ENCODE measurements around the gene CAPZA2.

CAPZA2 gene

DNA sequence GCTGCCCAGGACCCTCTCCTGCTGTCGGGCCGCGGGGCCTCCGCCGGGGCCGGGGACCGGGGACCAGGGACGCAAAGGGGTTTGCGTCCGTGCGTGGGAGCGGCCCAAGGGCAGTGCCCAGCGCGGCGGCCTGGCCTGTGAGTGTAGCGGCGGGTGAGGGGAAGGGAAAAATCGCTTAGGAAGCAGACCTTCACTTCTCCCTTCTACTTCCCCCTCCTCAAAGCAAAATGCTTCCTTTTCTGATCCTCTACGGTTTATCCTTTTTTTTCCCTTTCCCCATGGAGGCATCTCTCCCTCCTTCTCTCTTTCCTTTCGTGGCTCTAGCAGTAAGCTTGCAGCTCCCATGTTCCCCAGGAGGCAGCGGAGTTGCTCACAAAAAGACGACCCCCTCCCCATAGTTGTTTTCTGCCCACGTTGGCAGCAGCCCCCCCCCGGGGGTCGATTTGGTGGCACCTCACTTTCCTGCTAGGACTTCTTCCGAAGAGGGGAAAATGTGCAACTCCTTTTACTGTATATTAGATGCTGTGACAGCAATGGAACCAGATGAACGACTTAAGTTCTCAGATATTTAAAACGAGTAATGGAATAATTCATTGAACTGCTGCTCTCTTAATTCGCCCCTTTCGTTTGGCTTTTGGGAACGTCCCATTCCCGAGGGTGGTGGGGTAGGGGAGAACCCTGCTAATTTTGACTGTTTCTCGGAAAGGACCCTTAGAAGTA is 724 bp downstream of the CAPZA2 start:
- DNase-seq: no peak

DNA sequence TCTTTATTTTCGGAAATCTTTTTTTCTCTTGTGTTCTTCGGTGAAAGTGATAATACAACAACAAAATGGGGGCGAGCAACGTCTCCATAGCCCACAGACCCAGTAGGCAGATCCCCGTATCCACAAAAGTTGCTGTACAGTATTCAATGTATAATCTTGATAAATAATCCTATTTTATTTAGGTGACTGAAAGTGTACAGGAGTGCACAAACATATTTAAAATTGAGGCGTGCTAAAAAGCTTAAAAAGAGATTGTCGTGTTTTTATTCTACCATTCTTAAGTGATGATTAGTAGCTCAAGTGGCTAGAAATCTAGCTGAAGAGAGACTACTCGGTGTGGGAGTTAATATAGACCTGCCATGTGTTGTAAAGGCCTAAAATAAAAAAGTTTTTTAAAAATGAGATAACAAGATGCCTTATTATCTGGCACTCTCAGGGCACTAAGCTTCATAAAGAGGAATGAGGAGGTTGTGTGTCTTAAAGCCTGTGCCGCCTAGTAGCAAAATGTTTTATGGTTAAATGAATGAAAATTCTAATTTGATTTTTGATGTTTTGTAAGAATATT is 1.6 kb downstream of the CAPZA2 start:
- DNase-seq: no peak

DNA sequence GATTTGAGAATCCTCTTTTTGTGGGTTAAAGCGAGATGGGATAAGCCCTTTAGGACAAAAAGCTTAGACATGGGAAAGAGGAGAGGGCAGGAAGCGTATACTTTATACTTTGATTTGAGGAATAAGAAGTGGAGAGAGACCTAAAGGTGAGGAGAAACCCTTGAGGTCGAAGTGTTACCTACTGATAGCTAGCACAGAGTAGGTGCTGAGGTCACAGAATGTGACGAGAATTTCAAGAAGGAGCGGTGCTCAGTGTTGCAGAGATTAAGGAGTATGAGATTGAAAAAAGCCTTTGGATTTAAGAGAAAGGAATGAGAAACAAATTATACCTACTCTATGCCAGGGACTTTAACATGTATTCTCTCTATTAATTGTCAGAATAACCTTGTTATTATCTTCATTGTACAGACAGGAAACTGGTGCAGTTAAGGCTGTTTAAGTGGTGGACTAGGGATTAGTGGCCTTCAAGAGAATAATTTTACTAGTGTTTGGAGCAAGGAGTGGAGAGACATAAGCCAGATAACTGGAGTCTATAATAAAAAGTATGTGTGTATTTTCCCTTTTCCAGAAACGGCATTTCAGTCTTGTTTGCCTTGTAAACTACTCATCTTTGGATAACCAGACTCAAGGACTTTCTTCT is 8.8 kb downstream of the CAPZA2 start:
- DNase-seq: no peak

DNA sequence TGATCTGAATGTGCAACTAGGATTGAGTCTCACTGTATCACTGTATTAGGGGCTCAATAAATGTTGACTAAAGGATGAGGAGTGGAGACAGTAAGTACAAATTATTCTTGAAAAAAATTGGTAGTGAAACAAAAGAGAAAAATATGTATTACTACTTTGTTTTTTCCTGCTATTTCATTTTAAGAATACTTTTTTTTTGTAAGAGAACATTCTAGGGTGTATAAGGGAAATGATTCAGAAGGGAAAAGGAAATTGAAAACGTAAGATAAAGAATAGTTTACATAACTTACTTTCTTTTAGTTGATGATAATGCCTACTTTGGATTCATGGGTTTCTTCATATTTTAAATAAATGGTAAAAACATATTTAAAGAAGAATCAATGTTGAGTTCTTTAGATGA is 9.6 kb downstream of the CAPZA2 start:
- DNase-seq: no peak

DNA sequence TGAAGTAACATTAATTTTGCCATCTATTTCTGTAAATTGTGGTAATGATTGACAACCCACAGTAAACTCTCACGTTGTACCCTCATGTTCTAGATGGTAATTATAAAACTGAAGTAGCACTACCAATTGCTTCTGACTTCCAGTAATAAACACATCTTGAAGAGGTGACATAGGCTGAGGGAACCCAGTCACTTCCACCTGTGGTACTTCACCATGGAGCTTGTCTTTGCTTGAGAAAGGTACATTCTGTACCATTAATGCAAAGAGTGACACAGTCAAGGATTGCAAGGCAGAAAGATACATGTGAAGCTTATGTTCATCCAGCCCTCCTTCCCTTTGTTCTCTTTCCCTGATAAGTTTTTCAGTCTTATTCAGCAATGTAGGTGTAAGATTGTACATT is 11.2 kb downstream of the CAPZA2 start:
- no peak for DNase-seq

DNA sequence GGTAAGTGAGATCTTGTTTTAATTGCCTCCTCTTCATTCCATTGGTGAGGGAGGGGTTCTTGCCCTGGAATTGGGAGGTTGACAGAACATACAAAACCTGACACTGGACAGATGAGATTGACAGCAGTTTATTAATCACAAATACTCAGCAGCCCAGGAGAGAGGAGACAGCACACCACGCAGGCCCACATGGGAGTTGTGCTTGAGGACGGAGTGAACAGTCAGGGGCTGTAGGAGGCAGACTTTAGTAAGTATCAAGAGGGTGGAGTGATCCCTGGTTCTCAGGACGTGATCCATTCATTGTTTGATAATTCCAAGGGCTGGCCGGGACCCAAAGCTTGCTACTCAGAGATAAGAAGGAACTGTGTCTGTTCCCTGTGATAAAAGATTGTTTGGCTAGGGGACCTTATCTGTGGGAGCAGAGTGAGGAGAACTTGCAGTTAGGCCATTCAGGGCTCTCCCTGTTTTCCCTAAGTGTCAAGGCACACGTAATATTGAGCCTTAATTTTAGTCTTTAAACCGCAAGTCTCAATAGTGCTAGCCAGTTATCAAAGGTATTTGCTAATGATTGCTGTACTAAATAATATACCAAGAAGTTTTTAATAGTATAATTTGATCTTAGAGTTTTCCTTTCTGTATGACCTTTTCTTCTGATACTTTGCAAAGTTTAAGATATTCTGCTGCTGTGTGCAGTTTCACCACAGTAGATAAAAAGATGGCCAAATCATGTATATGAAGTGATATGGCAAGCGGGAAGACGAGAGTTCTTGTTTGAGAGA is 14.5 kb downstream of the CAPZA2 start:
- DNase-seq: no peak

DNA sequence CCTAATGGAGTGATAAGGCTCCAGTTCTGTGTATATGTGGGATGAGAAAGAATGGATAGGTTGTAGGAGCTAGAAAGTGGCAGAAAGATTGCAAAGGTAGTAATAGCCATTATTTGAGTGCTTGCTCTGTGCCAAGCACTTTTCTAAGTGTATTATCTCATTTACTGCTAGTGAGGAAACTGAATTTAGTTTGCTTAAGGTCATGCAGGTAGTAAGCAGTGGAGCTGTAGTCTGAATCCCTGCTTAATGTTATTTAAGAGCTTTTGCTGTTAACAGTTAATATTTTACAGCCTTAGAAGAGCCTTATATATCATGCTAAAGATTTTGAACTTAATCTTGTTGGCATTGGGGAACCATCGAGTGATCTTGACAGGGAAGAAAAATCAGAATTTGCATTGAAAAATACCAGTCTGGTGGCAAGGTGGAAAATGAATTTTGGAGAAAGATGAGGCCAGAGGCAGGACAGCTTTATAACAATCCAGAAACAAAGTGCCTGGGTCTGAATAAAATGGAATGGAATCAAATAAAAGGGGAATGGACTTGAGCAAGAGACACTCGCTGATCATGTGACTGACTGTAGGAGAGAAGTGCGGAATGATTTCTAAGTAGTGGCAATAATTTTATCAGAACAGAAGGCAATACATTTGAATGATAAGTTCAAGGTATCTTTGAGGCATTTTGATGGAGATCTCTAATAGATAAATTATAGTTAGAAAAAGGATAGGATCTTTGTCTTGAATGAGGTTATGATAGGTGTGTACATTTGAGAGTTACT is 15.2 kb downstream of the CAPZA2 start:
- no peak for DNase-seq

DNA sequence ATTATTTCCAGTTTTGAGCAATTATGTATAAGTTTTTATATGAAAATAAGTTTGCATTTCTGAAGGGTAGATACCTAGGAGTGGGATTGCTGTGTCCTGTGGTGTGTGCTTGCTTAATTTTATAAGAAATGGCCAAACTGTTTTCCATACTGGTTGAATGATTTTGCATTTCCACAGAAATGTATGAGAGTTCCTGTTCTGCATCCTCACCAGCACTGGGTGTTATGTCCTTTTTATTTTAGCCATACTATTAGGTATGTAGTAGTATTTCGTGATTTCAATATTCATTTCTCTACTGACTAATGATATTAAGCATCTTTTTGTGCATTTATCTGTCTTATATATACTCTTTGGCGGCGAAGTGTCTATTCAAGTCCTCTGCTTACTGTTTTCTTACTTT is 22.3 kb downstream of the CAPZA2 start:
- DNase-seq: no peak

DNA sequence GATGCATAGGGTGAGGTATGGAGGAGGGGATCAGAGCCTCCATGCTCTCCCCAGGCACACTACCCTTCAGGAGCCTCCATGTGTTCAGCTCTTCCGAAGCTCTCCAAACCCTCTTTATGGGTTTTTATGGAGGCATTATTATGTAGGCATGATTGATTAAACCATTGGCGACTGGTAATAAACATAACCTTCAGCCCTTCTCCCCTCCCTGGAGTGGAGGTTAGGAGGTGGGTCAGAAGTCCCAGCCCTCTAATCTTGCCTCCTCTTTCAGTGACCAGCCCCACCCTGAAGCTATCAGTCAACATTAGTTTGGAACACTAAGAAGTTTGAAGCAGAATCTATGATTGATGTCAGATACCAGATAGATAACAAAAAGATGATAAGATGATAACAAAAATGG is 23.3 kb downstream of the CAPZA2 start:
- DNase-seq: no peak

DNA sequence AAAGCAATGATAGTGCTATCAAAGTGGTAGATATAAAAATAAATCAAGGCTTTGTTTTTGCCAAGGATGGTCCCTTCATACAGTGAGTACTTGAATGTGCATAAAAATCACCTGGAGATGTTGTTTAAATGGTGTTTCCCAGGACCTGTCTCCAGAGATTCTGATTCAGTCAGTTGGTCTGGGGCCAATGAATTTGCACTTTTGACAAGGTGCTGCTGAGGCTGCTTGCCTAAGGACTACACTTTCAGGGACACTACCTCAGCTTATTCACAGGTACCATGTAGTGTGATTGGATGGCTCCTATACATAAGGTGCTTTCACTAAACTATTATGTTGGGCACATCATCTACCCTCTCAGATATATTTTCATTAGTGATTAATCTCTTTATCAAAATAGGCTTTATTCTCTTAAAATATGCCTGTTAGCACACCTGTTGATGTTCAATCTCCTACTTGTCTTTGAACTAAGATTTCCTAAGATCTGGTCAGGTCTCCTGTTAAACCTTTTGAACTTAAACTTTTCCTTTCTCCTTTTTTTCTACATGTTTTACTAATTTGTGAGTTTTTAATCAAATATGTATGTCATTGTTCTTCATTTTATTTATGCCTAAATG is 24.3 kb downstream of the CAPZA2 start:
- DNase-seq: no peak

DNA sequence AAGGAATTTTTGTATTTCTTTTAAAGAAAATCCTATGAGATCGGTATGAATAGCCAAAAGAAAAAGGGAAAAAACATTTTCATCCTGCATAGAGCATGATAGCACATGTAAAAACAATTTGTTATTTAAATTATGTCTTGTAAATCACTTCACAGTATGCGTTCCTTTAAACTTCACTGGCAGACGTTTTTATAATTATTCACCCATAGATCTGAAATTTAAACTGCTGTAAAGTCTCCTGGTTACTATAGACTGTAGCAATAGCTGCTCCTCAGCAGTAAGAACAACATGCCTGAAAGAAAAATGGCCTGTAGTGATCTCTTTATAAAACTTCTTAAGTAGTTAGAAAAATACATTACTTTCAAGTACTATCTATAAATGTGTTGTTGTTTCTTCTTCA is 26.5 kb downstream of the CAPZA2 start:
- no peak for DNase-seq

DNA sequence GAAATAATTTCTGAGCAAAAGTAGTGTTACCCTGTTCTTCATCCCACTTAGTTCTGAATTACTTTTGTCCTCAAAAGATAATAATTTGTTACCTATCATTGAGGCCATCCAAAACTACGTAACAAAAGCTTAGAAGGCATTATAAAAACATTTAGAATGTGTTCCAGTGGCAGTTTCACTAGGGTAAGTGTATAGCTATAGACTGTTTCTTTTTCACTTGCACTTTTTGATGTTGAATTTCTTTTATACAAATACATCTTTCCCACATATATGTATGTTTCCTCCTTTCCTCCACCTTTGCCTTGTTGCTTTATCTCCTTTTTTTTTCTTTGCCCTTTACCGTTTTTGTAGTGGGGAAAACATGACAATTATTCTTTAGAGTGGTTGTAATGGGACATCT is 33.5 kb downstream of the CAPZA2 start:
- DNase-seq: no peak

DNA sequence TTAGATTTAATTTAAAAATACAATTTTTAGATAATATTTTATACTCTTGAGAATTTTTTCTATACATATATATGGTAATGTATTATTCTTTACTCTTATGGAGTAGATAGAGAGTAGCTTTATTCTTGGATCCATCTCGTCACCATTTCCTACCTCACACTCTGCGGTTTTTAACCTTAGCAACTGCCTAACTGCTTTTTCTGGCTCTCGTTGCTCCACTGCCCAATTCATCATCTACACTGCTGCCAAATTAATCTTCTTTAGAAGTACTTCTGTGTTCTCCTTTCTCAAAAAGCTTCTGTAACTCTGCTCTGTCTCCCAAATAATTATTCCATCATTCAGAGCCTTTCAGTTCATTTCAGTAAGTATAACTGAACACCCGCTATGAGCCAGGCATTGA is 35.3 kb downstream of the CAPZA2 start:
- DNase-seq: no peak

DNA sequence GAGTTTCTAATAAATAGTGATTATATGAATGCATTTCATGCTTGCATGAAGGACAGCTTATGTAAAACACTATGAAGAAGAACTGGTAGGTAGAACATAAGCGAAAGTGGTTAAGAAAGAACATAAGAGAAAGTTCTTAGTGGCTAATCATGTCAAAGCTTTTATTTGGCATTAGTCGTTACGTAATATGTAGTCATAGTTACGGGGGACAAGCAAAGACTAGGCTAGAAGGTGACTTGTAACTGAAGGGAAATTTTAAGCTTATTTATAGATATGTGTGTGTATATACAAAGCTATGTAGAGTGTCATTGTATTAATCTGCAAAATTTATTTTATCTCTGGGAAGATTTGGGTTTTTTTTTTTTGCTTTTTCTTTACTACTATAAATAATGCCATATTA is 36.9 kb downstream of the CAPZA2 start:
- no peak for DNase-seq

DNA sequence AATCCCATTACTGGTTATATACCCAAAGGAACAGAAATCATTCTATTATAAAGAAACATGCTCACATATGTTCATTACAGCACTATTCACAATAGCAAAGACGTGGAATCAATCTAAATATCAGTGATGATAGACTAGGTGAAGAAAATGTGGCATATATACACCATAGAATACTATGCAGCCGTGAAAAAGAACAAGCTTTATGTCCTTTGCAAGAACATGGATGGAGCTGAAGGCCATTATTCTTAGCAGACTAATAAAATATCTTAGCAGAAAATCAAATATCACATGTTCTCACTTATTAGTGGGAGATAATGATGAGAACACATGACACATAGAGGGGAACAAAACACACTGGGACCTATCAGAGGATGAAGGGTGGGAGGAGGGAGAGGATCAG is 38.8 kb downstream of the CAPZA2 start:
- DNase-seq: no peak

DNA sequence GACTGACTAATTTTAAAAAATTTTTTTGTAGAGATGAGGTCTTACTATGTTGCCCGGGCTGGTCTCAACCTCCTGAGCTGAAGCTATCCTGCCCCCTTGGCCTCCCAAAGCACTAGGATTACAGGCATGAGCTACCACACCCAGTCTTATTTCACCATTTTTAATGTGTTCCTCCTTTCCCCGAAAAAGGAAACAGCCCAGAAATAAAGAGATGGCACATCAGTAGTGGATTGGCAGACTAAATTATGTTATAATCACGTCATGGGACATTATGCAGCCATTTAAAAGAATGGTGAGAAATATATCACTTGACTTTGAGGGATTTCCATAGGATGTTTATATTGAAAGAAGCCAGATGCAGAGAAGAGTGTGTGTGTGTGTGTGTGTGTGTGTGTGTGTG is 40.5 kb downstream of the CAPZA2 start:
- DNase-seq: no peak

DNA sequence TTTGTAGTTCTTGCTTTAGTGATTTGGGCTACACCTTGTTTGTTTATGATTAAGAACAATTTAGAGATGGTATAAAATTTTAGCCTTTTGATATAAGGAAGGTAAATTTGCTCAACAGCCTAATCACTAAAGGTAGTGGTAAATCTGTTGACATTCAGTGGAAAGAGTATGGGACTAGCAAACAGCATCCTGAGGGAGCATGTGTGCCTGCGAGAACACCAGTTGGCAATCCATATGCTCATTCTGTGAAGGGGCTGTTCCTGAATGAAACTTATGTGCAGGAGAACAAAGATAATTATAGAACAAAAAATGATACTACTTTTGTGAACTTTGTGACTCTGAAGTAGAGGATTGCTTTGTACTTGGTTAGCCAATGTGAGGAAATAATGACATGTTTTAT is 44.0 kb downstream of the CAPZA2 start:
- DNase-seq: no peak

DNA sequence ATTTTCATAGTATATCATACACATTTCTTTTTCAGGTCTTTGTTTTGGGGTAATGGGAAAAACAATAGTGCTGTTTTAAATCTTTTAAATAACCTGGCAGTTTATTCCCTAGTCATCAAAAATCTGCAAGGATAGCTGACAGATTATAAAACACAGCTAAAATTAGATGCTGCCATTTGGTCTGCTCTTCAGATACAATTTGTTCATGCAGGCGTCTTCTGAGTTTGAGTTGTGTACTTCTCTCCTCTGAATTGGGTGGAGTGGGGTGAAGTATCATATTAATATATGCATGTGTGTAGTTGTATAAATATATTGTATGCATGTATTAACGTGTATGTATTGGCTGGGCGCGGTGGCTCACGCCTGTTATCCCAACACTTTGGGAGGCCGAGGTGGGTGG is 48.0 kb downstream of the CAPZA2 start:
- no peak for DNase-seq

DNA sequence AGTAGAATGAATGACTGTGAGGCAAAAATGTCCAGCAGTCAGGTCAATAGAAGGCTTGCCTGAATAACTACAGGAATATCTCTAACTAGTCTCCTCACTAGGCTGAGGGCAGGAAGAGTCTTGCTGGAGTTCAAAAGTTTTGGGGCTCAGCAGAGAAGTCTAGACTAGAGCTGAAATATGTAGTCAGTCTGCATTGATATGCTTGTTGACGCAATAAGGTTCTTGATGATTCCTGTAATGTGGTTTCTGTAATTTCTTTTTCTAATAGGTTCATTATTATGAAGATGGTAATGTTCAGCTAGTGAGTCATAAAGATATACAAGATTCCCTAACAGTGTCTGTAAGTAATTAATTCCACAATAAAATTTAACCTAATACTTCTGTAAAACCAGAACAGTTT is 49.4 kb downstream of the CAPZA2 start:
- no peak for DNase-seq

DNA sequence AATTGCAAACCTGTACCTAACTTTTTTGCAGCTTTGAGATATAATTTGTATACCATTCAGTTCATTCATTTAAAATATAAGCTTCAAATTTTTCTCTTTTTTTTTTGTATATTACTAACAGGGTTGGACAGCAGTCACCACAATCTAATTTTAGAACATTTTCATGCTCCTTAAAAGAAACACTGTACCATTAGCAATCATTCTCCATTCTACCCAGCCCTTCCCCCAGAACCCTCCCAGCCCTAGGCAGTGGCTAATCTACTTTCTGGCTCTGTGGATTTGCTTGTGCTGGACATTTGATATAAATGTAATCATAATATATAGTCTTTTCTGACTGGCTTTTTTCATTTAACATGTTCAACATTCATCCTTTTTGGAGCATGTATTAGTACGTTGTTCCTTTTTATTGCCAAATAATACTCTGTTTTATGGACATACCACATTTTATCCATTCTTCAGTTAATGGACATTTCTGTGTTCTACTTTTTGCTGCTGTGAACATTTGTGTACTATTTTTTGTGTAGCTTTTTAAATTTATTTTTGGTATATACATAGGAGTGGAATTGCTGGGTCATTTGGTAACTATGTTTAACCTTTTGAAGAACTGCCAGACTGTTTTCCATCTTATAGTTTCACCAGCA is 50.0 kb downstream of the CAPZA2 start:
- DNase-seq: no peak

DNA sequence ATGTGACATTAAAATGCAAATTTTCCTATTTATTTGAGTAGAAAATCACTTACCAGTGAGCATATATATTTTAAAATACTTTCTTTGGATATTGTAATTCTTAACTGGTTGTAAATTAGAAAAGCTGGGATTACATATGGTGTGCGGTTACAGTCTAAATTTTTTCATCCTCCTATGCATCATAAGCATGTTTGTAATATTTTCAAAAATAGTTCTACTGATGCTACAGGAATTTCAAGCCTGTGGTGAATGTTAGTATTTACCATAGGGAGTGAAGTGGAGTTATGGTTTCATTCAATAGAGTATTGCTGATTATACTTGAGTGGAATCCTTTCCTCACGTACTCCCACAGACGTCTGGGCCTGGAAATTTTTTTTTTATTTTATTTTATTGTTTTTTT is 56.3 kb downstream of the CAPZA2 start:
- no peak for DNase-seq

DNA sequence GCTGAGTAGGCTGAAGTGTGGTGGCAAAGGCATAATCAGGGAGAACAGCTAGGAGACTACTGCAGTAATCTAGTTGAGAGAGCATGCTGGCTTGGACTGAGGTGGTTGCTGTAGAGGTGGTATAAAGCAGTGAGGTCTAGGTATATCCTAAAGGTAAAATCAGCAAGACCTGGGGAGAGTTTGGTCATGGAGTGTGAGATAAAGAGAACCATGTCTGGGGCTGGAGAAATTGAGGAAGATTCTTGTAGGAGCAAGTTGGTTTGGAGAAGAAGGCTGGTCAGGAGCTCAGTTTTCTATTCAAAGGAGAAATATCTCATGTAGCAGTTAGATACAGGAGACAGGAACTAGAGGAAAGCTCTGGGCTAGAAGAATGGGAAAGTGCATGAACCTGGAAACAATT is 58.0 kb downstream of the CAPZA2 start:
- no peak for DNase-seq
